ENCODE data around the gene MLLT10. TPM values are rescaled to one million over a fixed set of nuclear protein-coding genes. Genes with fewer than 3 reads are reported as not detected.
A peak's percentile ranks its signal among the peaks of the same experiment; 100 is the strongest.

Gene MLLT10
- total RNA-seq, 1 experiment from 2014 or later: 72.3 TPM

GRCh38 chr10:21600804-21601433 lies 66.9 kb downstream of the MLLT10 start:
- no peak overlapping the region for H3K56ac ChIP-seq (ENCODE audit: insufficient read length, low read depth, low read length)
- H4K20me1 ChIP-seq (ENCODE audit: control insufficient read depth, insufficient read depth, insufficient read length): no peaks in the 10 kb centered on the region
- Mint-ChIP-seq H3K27me3 (ENCODE audit: low read depth) (no peaks in the 10 kb centered on the region), H3K9me3 (no peaks in the 10 kb centered on the region), H3K36me3 (ENCODE audit: insufficient read depth in 1 of 3, low read depth in 3 of 3) (peaks cover 6 to 36% (median 16%) of the 10 kb centered on the region in 3 experiments), H3K27ac (peak overlapping the region; percentile 33 to 71 (median 34); a peak in 5 of 7 replicates), H3K4me3 (no peak overlapping the region), H3K4me1 (peaks cover 4 to 10% of the 10 kb centered on the region in 2 experiments; a peak in 2 of 4 replicates)
- no peak overlapping the region for H3K14ac ChIP-seq (ENCODE audit: insufficient read depth, low read length)
- H3K4me2 ChIP-seq (ENCODE audit: insufficient read depth, insufficient read length, low read length): no peak overlapping the region
- no peaks in the 10 kb centered on the region for H3K79me1 ChIP-seq (ENCODE audit: insufficient read depth, low read depth, low read length, poor library complexity, severe bottlenecking)
- H2AK5ac ChIP-seq (ENCODE audit: insufficient read length, low read length): no peak overlapping the region
- no peak overlapping the region for H3K23ac ChIP-seq (ENCODE audit: insufficient read length, low read depth, low read length)
- no peak overlapping the region for H4K8ac ChIP-seq (replicated peaks; ENCODE audit: insufficient read length, low read depth, low read length)
- no peak overlapping the region for H2AFZ ChIP-seq (ENCODE audit: low read length)
- H3K27me3 ChIP-seq (ENCODE audit: insufficient read depth, low read length): no peaks in the 10 kb centered on the region
- H3K9ac ChIP-seq (ENCODE audit: extremely low read depth, insufficient read length, low read length): no peak overlapping the region
- no peak for DNase-seq
- H3K9me3 ChIP-seq (ENCODE audit: control insufficient read depth, low read depth, low read length): no peaks in the 10 kb centered on the region
- no peak overlapping the region for H2BK5ac ChIP-seq (ENCODE audit: insufficient read length, low read length)
- H3K4me1 ChIP-seq (ENCODE audit: insufficient read depth, low read length): no peaks in the 10 kb centered on the region
- TF ChIP-seq CTCF (conservative IDR thresholded peaks at IDR 0.05): no peak
- H2BK12ac ChIP-seq (ENCODE audit: insufficient read length, low read depth, low read length): no peak overlapping the region
- no peak overlapping the region for H3K27ac ChIP-seq (ENCODE audit: insufficient read length, low read depth, low read length)
- H4K91ac ChIP-seq (ENCODE audit: insufficient read length, low read depth, low read length): no peak overlapping the region
- H3K79me2 ChIP-seq (ENCODE audit: insufficient read depth, low read length): no peaks in the 10 kb centered on the region; the same call in 1 of the 2 replicates
- H3K4ac ChIP-seq (ENCODE audit: low read depth, low read length): no peak overlapping the region
- no peak overlapping the region for H2BK20ac ChIP-seq (ENCODE audit: low read depth, low read length, poor library complexity, severe bottlenecking)
- H3T11ph ChIP-seq (ENCODE audit: low read length): no peak overlapping the region
- no peak overlapping the region for H2BK15ac ChIP-seq (ENCODE audit: low read depth, low read length)
- H4K5ac ChIP-seq (ENCODE audit: insufficient read length, low read depth, low read length): no peak overlapping the region
- no peak overlapping the region for H3K18ac ChIP-seq (ENCODE audit: insufficient read length, low read depth, low read length)
- H3K23me2 ChIP-seq (ENCODE audit: insufficient read length, low read depth, low read length, poor library complexity, severe bottlenecking): no peaks in the 10 kb centered on the region
- WGBS (ENCODE audit: extremely low coverage, insufficient read length, low lambda C conversion rate): no CpG with 5 or more reads among the region's 1 CpG
- H2BK120ac ChIP-seq (ENCODE audit: low read depth, low read length, poor library complexity, severe bottlenecking): no peak overlapping the region
